Panc1 (cell line): ENCODE results near the gene ATF3. TPM values are rescaled to one million over a fixed set of nuclear protein-coding genes. Genes with fewer than 3 reads are reported as not detected.

ENCODE experiments used
- ATAC-seq: fragments of 200-7000 bp; cut with Tn5 transposase; 2 replicates; pipeline ENCODE4 v1.9.1; 2020; ENCODE audit warnings: mild to moderate bottlenecking, moderate library complexity
- BruUV-seq: library from RNA; stranded (reverse); fragments of 400-500 nt; replicated peaks from 2 replicates; lab custom pipeline; 2021; lab: Mats Ljungman, UMichigan
- CTCF ChIA-PET: fragments of 300-600 bp; sonication (Branson Sonifier 250); formaldehyde crosslinking; loops from one replicate; lab custom pipeline; 2022; ENCODE audit warnings: antibody characterized with exemption; lab: Charles Lee
- POLR2A ChIA-PET: fragments of 300-600 bp; sonication (Branson Sonifier 250); formaldehyde crosslinking; loops from one replicate; lab custom pipeline; 2022; ENCODE audit warnings: antibody characterized with exemption; lab: Charles Lee
- DNase-seq: peaks from one replicate; pipeline ENCODE4 v3.0.0-alpha.2; 2010; ENCODE audit warnings: low read depth, low spot score
- H3K27ac ChIP-seq: 2 replicates; pipeline ENCODE4 v1.5.1; 2011; ENCODE audit warnings: mild to moderate bottlenecking, low read length, inconsistent platforms
- H3K27me3 ChIP-seq: fragments of 200-500 bp; sonication (Bioruptor generic); 2 replicates; pipeline ENCODE4 v1.6.0; 2014; ENCODE audit warnings: low read length, inconsistent platforms; ENCODE audit not compliant: control insufficient read depth, insufficient read depth
- H3K36me3 ChIP-seq: fragments of 200-500 bp; sonication (Bioruptor generic); 2 replicates; pipeline ENCODE4 v1.5.1; 2014; ENCODE audit warnings: inconsistent platforms, mild to moderate bottlenecking, low read length, moderate library complexity; ENCODE audit not compliant: control insufficient read depth, insufficient read depth
- H3K4me1 ChIP-seq: 2 replicates; pipeline ENCODE4 v1.5.1; 2011; ENCODE audit warnings: inconsistent platforms, mild to moderate bottlenecking, low read length, moderate library complexity; ENCODE audit not compliant: control insufficient read depth, insufficient read depth
- H3K4me3 ChIP-seq, 2 experiments: 2 replicates each; pipeline ENCODE4 v1.5.1; 2011 to 2012; ENCODE audit warnings: low read depth in 2 of 2, low read length in 2 of 2, mild to moderate bottlenecking in 2 of 2, inconsistent platforms in 1 of 2, moderate library complexity in 1 of 2
- H3K9me3 ChIP-seq: fragments of 200-500 bp; sonication (Bioruptor generic); 2 replicates; pipeline ENCODE4 v1.5.1; 2014; ENCODE audit warnings: low read depth, mild to moderate bottlenecking, inconsistent platforms, low read length, moderate library complexity; ENCODE audit not compliant: control insufficient read depth, insufficient read depth
- CTCF ChIP-seq: fragments of 450-650 bp; IDR thresholded peaks from 2 replicates; pipeline ENCODE4 v1.5.1; 2017; ENCODE audit warnings: mild to moderate bottlenecking
- POLR2AphosphoS5 ChIP-seq: IDR thresholded peaks from 2 replicates; pipeline ENCODE4 v1.6.1; 2012; ENCODE audit warnings: mild to moderate bottlenecking, low read depth, low read length, moderate library complexity
- REST ChIP-seq, 2 experiments: IDR thresholded peaks; 2 replicates each; pipeline ENCODE4 v1.6.1; 2011 to 2012; ENCODE audit warnings: low read depth in 2 of 2, control low read depth in 1 of 2, low read length in 1 of 2, mild to moderate bottlenecking in 1 of 2, moderate library complexity in 1 of 2; ENCODE audit not compliant: insufficient read depth in 1 of 2
- SIN3A ChIP-seq: IDR thresholded peaks from 2 replicates; pipeline ENCODE4 v1.6.1; 2012; ENCODE audit warnings: low read depth, mild to moderate bottlenecking, low read length, moderate library complexity, borderline replicate concordance; ENCODE audit not compliant: insufficient read depth
- TCF7L2 ChIP-seq: IDR thresholded peaks from 2 replicates; pipeline ENCODE4 v1.6.1; 2011; ENCODE audit warnings: mild to moderate bottlenecking, low read depth, low read length, inconsistent platforms
- in situ Hi-C: cut with HindIII; loops from 2 replicates; pipeline ENCODE4 v1.10.0; 2016; ENCODE audit warnings: low sequenced_read_pairs, low pct_unique_long_range_greater_than_20kb
- intact Hi-C: fragments of 100-400 bp; cut with micrococcal nuclease; formaldehyde crosslinking; loops from one replicate; pipeline ENCODE4 v1.10.0; 2022; ENCODE audit not compliant: unreplicated experiment
- total RNA-seq: library from RNA; stranded (reverse); gene quantifications from one replicate; pipeline ENCODE4 v1.2.1, GENCODE V29; 2021; ENCODE audit not compliant: unreplicated experiment

The ATF3 gene
- total RNA-seq, 1 experiment from 2014 or later: 13.3 TPM

- no TSS peak for BruUV-seq
- Histone ChIP-seq H3K36me3 (no peaks in the 10 kb centered on the region), H3K4me1 (no peaks in the 10 kb centered on the region), H3K9me3 (no peaks in the 10 kb centered on the region), H3K27ac (no peak overlapping the region), H3K27me3 (no peaks in the 10 kb centered on the region), H3K4me3 (no peak overlapping the region)
- ChIA-PET POLR2A (no interaction called here), CTCF (no interaction called here)
- ATAC-seq (no peak; the same call in 1 of the 2 replicates), DNase-seq (no peak)
- intact Hi-C loops: no loop called here
- TF ChIP-seq REST (IDR thresholded peaks at IDR 0.05; ENCODE audit: insufficient read depth in 1 of 2, low read depth in 2 of 2, low read length in 1 of 2) (no peak), SIN3A (no peak), POLR2AphosphoS5 (no peak), CTCF (no peak), TCF7L2 (no peak)
- in situ Hi-C loops: no loop called here
Observed at GRCh38 chr1:212624976-212625501, 16.5 kb downstream of the ATF3 start.

GRCh38 chr1:212625781-212626450 lies 17.4 kb downstream of the ATF3 start:
- H3K9me3 ChIP-seq: no peaks in the 10 kb centered on the region
- POLR2A ChIA-PET: no interaction called here
- in situ Hi-C loops: no loop called here

More at GRCh38 chr1:212625781-212626450, 17.4 kb downstream of the ATF3 start:
- no peaks in the 10 kb centered on the region for H3K27me3 ChIP-seq
- no peak overlapping the region for H3K4me3 ChIP-seq
- DNase-seq (no peak), ATAC-seq (no peak)
- no peaks in the 10 kb centered on the region for H3K36me3 ChIP-seq
- H3K27ac ChIP-seq: no peak overlapping the region
- no TSS peak for BruUV-seq
- CTCF ChIA-PET: no interaction called here
- TF ChIP-seq POLR2AphosphoS5 (no peak), CTCF (no peak), TCF7L2 (no peak), SIN3A (no peak), REST (IDR thresholded peaks at IDR 0.05; ENCODE audit: insufficient read depth in 1 of 2, low read depth in 2 of 2, low read length in 1 of 2) (no peak)
- intact Hi-C loops: no loop called here
- H3K4me1 ChIP-seq: no peaks in the 10 kb centered on the region
